ENCODE results near the gene ATG9A.
"Not testable (repeated sequence)": the region's sequence is repeated elsewhere in the genome, so short reads cannot be mapped to it uniquely, and the experiment has no call there.

ATG9A gene, protein sequence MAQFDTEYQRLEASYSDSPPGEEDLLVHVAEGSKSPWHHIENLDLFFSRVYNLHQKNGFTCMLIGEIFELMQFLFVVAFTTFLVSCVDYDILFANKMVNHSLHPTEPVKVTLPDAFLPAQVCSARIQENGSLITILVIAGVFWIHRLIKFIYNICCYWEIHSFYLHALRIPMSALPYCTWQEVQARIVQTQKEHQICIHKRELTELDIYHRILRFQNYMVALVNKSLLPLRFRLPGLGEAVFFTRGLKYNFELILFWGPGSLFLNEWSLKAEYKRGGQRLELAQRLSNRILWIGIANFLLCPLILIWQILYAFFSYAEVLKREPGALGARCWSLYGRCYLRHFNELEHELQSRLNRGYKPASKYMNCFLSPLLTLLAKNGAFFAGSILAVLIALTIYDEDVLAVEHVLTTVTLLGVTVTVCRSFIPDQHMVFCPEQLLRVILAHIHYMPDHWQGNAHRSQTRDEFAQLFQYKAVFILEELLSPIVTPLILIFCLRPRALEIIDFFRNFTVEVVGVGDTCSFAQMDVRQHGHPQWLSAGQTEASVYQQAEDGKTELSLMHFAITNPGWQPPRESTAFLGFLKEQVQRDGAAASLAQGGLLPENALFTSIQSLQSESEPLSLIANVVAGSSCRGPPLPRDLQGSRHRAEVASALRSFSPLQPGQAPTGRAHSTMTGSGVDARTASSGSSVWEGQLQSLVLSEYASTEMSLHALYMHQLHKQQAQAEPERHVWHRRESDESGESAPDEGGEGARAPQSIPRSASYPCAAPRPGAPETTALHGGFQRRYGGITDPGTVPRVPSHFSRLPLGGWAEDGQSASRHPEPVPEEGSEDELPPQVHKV
- total RNA-seq, result 27.4 to 33.6 reads per million in 2 donors

- peak; percentile 90 to 99 (median 98) for DNase-seq
Observed at GRCh38 chr2:219229305-219230058, at the start of gene ATG9A, which contains the start of gene ANKZF1. Gene ATG9A, minus strand, starts transcription at chr2:219229636. Its CDS starts 1,612 bp downstream, at chr2:219228024. Gene ANKZF1, plus strand, starts transcription at chr2:219229806. Its CDS starts 452 bp downstream, at chr2:219230258.

- no peak for DNase-seq
Observed at GRCh38 chr2:219278655-219279150, 49.3 kb upstream of the ATG9A start.

GRCh38 chr2:219277703-219278654 is 48.5 kb upstream of the ATG9A start:
- DNase-seq, result peak; percentile 45 to 68 (median 63)

DNA sequence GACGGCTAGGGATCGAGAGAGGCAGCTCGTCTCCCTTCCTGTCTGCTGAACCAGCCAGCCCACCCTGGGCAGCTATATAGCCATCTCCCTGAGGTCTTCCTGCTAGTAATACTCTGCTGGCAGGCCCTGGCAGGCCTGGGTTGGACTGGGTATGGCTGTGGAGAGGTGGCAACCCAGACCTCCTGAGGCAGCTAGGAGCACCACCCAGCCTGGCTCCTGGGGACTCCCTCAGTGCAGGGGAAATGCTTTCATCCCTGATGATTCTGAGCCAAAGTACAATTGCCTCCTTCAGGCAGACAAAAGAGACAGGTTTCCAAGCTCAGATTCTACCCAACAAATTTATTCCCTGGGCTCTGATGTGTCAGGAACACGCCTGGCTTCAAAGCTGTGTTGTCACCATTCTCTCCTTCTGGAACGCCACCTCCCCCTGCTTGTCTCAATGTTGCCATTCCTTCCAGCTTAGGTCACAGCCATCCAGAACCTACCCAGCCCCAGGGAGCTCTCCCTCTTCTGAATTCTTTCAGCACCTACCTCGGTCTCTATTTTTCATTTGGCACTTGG is 45.0 kb upstream of the ATG9A start:
- no peak for DNase-seq

GRCh38 chr2:219273937-219274336 is 44.5 kb upstream of the ATG9A start:
- no peak for DNase-seq

GRCh38 chr2:219272995-219273394 is 43.6 kb upstream of the ATG9A start:
- no peak for DNase-seq

GRCh38 chr2:219272356-219272755 is 42.9 kb upstream of the ATG9A start:
- no peak for DNase-seq

DNA sequence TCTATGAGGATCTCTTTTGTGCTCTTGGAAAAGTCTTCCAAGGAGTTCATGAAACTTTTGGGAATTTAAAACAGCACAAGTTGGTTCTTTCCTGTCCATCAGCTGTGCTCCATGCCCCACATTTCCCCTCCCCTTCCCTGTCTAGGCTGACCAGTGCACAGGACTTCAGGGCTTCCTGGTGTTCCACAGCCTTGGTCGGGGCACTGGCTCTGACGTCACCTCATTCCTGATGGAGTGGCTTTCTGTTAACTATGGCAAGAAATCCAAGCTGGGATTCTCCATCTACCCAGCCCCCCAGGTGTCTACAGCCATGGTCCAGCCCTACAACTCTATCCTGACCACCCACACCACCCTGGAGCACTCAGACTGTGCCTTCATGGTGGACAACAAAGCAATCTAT is 41.6 kb upstream of the ATG9A start:
- DNase-seq, result no peak

GRCh38 chr2:219270055-219270372 is 40.6 kb upstream of the ATG9A start:
- no peak for DNase-seq

GRCh38 chr2:219269362-219270054 is 40.1 kb upstream of the ATG9A start:
- no peak for DNase-seq

DNA sequence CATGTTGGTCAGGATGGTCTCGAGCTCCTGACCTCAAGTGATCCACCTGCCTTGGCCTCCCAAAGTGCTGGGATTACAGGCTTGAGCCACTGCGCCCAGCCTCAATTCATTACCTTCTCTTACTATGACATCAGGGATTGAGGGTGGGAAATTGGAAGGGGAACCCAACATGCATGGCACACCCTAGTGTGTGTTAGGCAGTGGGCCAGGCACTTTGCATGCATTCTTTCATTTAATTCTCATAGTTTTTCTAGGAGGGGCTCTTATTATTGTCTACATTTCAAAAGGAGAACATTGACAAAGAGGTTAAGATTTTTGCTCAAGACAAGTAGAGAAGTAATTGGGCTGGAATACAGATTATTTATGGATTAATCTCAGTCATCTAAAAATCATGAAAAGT is 38.9 kb upstream of the ATG9A start:
- DNase-seq, result no peak

DNA sequence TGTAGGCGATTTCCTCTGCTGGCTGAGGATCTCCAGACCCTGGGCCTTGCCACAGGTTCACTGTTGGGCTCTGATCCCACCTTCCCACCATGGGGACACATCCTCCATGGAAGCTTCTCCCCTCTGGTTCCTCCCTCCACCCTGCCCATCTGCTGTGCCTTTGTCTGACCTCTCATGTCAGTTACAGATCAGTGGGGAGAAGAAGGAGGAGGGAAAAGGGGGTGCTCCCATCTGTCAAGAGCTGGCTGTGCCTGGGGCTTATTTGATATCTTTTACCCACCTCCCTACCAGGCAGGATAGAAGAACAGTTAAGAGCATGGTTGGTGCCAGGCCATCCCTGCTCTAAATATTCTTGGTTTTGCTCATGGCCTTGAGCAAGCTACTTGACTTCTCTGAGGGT is 37.5 kb upstream of the ATG9A start:
- no peak for DNase-seq

- no peak for DNase-seq
Observed at GRCh38 chr2:219266232-219266631, 36.8 kb upstream of the ATG9A start.

DNA sequence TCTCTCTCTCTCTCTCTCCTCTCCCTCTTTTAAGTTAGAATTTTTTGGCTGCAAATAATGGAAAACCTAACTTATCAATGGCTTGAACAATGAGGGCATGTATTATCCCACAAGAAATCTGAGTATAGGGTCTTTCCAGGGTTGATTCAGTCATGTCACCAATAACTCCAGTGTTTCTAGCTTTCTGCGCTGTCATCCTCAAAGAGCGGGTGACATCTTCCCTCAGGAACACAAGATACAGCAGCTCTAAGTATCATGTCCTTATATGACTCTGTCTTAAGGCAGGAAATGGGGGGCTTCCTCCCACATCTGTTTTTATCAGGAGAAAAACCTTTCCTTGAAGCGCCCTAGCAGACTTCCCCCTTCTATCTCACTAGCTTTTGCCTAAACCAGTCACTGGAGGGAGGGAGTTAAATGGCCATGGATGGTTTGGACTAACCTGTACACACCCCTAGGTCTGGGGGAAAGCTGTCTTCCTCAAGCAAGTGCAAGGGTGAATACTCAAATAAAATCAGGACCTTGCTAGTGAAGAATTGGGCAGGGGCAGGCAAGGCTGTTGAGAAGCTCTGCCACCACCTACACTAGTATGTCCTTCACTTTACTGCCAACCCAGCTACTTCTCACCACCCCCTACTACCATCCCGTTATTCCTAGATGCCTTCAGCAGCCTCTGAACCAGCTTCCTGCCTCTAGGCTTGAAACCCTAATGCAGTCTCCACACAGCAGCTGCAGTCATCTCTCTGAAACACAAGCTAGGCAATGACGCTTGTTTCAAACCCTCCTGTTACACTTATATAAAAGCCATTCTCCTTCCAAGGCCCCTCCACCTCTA is 31.8 kb upstream of the ATG9A start:
- DNase-seq, result no peak

GRCh38 chr2:219258942-219259341 is 29.5 kb upstream of the ATG9A start:
- DNase-seq, result not testable (repeated sequence)

GRCh38 chr2:219254590-219255201 is 25.3 kb upstream of the ATG9A start:
- peak in 3 of 5 experiments; percentile 13 to 77 (median 65) for DNase-seq

DNA sequence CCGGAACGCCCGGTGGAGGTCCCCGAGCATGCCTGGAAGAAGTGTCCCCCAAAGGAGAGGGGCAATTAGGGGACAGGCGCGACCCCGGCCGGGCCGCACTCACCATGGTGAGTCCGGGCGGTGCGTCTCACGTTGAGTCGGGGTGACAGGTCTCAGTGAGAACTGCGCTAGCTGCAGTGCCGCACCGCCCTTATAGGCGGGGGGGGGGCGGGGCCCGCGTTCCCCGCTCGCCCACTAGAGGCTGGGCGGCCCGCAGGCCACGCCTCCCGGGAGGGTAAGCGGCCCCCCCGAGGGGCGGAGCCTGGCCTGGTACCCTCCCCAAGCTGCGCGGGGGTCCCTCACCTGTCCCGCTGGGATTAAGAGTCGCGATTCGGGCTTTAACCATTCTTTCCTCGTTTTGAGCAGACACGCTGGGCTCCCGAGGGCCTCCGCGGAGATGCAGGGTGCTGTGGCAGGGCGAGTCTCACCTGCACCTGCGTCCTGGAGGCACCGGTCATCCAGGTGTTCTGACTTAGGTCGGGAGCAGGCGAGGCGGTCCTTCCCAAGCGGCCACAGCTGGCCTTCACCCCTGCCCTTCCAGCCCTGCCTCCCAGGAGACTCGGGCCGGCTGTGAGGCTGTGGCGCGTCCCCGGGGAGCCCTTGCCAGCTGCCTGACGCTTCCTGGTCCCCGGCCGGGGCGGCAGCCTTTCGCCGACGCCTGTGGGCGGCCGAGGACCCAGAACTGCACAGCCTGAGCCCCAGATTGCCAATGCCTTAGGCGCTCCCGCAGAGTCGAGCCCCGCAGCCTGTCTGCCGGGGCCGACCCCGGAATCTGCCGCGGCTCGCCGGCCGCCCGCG is 24.5 kb upstream of the ATG9A start, which contains the start of gene TUBA4A:
Gene TUBA4A, minus strand, starts transcription at position 166 of the 837 bp plus-strand sequence. Its CDS starts 60 bp downstream, at position 106.
- peak; percentile 82 to 92 (median 89) for DNase-seq

Measured in T-helper 2 cell (primary cell).